ENCODE measurements around the gene CPED1.
A peak's percentile ranks its signal among the peaks of the same experiment; 100 is the strongest.
"Not testable (repeated sequence)": the region's sequence is repeated elsewhere in the genome, so short reads cannot be mapped to it uniquely, and the experiment has no call there.

The CPED1 gene

DNA sequence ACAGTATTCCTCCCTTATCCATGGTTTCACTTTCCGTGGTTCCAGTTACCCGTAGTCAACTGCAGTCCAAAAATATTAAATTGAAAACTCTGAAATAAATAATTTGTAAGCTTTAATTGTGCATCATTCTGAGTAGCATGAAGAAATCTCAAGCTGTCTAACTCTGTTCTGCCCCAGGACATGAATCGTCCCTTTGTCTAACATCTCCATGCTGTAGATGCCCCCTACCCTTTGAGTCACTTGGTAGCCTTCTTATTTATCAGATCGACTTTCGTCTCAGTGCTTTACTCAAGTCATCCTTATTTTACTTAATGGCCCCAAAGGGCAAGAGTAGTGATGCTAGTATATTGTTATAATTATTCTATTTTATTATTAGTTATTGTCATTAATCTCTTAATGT, 41.8 kb downstream of the CPED1 start:
- no peak overlapping the region for H3K4me3 ChIP-seq (ENCODE audit: severe bottlenecking)
- TF ChIP-seq, protein P1, sequence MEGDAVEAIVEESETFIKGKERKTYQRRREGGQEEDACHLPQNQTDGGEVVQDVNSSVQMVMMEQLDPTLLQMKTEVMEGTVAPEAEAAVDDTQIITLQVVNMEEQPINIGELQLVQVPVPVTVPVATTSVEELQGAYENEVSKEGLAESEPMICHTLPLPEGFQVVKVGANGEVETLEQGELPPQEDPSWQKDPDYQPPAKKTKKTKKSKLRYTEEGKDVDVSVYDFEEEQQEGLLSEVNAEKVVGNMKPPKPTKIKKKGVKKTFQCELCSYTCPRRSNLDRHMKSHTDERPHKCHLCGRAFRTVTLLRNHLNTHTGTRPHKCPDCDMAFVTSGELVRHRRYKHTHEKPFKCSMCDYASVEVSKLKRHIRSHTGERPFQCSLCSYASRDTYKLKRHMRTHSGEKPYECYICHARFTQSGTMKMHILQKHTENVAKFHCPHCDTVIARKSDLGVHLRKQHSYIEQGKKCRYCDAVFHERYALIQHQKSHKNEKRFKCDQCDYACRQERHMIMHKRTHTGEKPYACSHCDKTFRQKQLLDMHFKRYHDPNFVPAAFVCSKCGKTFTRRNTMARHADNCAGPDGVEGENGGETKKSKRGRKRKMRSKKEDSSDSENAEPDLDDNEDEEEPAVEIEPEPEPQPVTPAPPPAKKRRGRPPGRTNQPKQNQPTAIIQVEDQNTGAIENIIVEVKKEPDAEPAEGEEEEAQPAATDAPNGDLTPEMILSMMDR (IDR thresholded peaks at IDR 0.05; ENCODE audit: poor library complexity, severe bottlenecking), result no peak
- H3K9me3 ChIP-seq (ENCODE audit: severe bottlenecking), result no peaks in the 10 kb centered on the region
- H3K4me1 ChIP-seq (ENCODE audit: insufficient read depth, poor library complexity, severe bottlenecking), result no peaks in the 10 kb centered on the region
- ATAC-seq (ENCODE audit: low read depth) (no peak), DNase-seq (ENCODE audit: low spot score) (no peak)
- no peak overlapping the region for H3K27ac ChIP-seq (ENCODE audit: poor library complexity, severe bottlenecking)
- H3K27me3 ChIP-seq (ENCODE audit: insufficient read depth, poor library complexity, severe bottlenecking), result no peaks in the 10 kb centered on the region
- no peaks in the 10 kb centered on the region for H3K36me3 ChIP-seq (ENCODE audit: low read depth)

DNA sequence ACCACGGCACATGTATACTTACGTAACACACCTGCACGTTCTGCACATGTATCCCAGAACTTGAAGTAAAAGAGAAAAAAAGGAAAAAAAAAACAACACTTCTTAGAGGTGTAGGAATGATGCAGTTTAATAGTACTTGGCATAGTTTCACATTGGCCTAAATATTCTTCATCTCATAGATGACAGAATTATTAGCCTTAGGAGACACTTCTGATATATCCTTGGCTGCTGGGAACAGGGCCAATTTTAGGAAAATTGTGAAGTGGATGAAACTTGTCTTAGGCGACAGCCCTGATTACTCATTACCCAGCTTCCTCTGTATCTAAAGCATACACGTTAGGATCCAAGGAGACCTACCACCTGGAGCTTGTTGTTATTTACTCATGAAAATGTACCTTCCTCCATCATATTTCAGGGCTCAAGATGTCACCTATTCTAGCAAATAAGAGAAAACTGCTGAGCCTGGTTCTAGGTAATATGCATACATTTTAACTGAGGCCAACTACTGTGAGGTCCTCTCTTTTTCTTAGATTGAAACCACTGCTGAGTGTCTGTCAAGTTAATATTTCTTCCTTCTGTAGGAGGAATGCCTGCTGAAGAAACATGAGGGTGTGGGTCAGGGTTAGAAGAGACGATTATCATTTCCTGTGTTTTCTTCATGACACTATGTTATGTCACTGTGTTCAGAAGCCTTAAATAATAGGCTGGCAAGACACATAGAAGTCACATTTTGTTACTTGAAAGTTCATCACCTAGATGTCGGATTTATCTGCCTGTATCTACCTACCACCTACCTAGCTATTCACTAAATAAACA, 44.3 kb downstream of the CPED1 start:
- TF ChIP-seq, protein P1 (IDR thresholded peaks at IDR 0.05; ENCODE audit: poor library complexity, severe bottlenecking), result no peak
- H3K27ac ChIP-seq (ENCODE audit: poor library complexity, severe bottlenecking), result no peak overlapping the region
- no peaks in the 10 kb centered on the region for H3K9me3 ChIP-seq (ENCODE audit: severe bottlenecking)
- peak; percentile 36; the same call in 1 of the 3 replicates for ATAC-seq (ENCODE audit: low read depth)
- no peaks in the 10 kb centered on the region for H3K27me3 ChIP-seq (ENCODE audit: insufficient read depth, poor library complexity, severe bottlenecking)
- H3K36me3 ChIP-seq (ENCODE audit: low read depth), result no peaks in the 10 kb centered on the region
- no peak for DNase-seq (ENCODE audit: low spot score)
- no peak overlapping the region for H3K4me3 ChIP-seq (ENCODE audit: severe bottlenecking)
- H3K4me1 ChIP-seq (ENCODE audit: insufficient read depth, poor library complexity, severe bottlenecking), result no peaks in the 10 kb centered on the region

DNA sequence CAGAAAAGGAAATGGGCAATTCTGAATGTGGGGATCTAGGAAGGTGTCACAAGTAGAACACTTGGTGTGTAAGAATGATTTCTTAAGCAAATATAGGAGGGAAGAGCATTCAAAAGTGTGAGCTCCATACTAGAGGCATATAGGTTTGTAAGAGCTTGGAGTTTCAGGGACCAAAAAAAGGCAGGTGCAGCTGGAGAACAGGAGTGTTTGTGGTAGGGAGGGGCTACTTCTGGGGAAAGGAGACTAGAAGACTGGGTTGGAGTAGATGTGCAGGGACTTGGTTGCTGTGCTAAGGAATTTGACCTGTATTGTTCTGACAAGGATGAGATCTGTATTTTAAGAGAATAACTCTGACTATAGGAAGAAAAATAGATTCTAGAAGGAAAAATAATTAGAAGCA, 46.4 kb downstream of the CPED1 start:
- no peak for ATAC-seq (ENCODE audit: low read depth)
- DNase-seq (ENCODE audit: low spot score), result no peak
- H3K9me3 ChIP-seq (ENCODE audit: severe bottlenecking), result no peaks in the 10 kb centered on the region
- no peaks in the 10 kb centered on the region for H3K4me1 ChIP-seq (ENCODE audit: insufficient read depth, poor library complexity, severe bottlenecking)
- H3K36me3 ChIP-seq (ENCODE audit: low read depth), result no peaks in the 10 kb centered on the region
- no peak overlapping the region for H3K27ac ChIP-seq (ENCODE audit: poor library complexity, severe bottlenecking)
- TF ChIP-seq, protein P1 (IDR thresholded peaks at IDR 0.05; ENCODE audit: poor library complexity, severe bottlenecking), result no peak
- H3K4me3 ChIP-seq (ENCODE audit: severe bottlenecking), result no peak overlapping the region
- no peaks in the 10 kb centered on the region for H3K27me3 ChIP-seq (ENCODE audit: insufficient read depth, poor library complexity, severe bottlenecking)

DNA sequence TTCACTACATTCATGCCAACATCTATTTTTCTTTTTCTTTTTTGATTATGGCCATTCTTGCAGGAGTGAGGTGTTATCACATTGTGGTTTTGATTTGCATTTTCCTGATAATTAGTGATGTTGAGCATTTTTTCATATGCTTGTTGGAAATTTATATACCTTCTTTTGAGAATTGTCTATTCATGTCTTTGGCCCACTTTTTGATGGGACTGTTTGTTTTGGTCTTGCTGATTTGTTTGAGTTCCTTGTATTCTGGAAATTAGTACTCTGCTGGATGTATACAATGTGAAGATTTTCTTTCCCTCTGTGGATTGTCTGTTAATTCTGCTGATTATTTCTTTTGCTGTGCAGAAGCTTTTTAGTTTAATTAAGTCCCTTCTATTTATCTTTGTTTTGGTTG, 48.3 kb downstream of the CPED1 start:
- DNase-seq (ENCODE audit: low spot score); ATAC-seq (ENCODE audit: low read depth); H3K4me1 ChIP-seq (ENCODE audit: insufficient read depth, poor library complexity, severe bottlenecking): not testable (repeated sequence)

DNA sequence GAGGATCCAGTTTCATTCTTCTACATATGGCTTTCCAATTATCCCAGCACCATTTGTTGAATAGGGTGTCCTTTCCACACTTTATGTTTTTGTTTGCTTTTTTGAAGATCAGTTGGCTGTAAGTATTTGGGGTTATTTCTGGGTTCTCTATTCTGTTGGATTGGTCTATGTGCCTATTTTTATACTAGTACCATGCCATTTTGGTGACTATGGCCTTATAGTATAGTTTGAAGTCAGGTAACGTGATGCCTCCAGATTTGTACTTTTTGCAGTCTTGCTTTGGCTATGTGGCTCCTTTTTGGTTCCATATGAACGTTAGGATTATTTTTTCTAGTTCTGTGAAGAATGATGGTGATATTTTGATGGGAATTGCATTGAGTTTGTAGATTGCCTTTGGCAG, 48.8 kb downstream of the CPED1 start:
- not testable (repeated sequence) for H3K4me3 ChIP-seq (ENCODE audit: severe bottlenecking); H3K36me3 ChIP-seq (ENCODE audit: low read depth); H3K4me1 ChIP-seq (ENCODE audit: insufficient read depth, poor library complexity, severe bottlenecking); DNase-seq (ENCODE audit: low spot score); ATAC-seq (ENCODE audit: low read depth); H3K27ac ChIP-seq (ENCODE audit: poor library complexity, severe bottlenecking); H3K27me3 ChIP-seq (ENCODE audit: insufficient read depth, poor library complexity, severe bottlenecking); H3K9me3 ChIP-seq (ENCODE audit: severe bottlenecking)

More for the DNA sequence above, 48.3 kb downstream of the CPED1 start:
- H3K36me3 ChIP-seq (ENCODE audit: low read depth); H3K27me3 ChIP-seq (ENCODE audit: insufficient read depth, poor library complexity, severe bottlenecking); H3K9me3 ChIP-seq (ENCODE audit: severe bottlenecking); H3K27ac ChIP-seq (ENCODE audit: poor library complexity, severe bottlenecking); H3K4me3 ChIP-seq (ENCODE audit: severe bottlenecking): not testable (repeated sequence)

Data from RWPE2 (cell line).